ENCODE data around the gene LYZL2.
A peak's percentile ranks its signal among the peaks of the same experiment; 100 is the strongest.

The LYZL2 gene

GRCh38 chr10:30589441-30589840 is 40.1 kb downstream of the LYZL2 start:
- DNase-seq = no peak

- peak; percentile 92 to 93 for DNase-seq
These were observed 42.0 kb downstream of the LYZL2 start for GRCh38 chr10:30587522-30588031.

GRCh38 chr10:30586828-30587227 is 42.7 kb downstream of the LYZL2 start:
- no peak for DNase-seq

- peak in 1 of 2 experiments; percentile 22 for DNase-seq
These were observed 45.7 kb downstream of the LYZL2 start for GRCh38 chr10:30583778-30584415.

- DNase-seq = peak; percentile 62 to 72
These were observed 47.7 kb downstream of the LYZL2 start for GRCh38 chr10:30581779-30582380.

- DNase-seq = no peak
These were observed 48.9 kb downstream of the LYZL2 start for GRCh38 chr10:30580676-30581075.

GRCh38 chr10:30580241-30580640 is 49.3 kb downstream of the LYZL2 start:
- no peak for DNase-seq

GRCh38 chr10:30579574-30579973 is 50.0 kb downstream of the LYZL2 start:
- no peak for DNase-seq

GRCh38 chr10:30577048-30577447 is 52.5 kb downstream of the LYZL2 start:
- no peak for DNase-seq

GRCh38 chr10:30576641-30577040 is 52.9 kb downstream of the LYZL2 start:
- DNase-seq = no peak

GRCh38 chr10:30574432-30574796 is 55.1 kb downstream of the LYZL2 start:
- no peak for DNase-seq

- no peak for DNase-seq
These were observed 55.7 kb downstream of the LYZL2 start for GRCh38 chr10:30573721-30574431.

- no peak for DNase-seq
These were observed 64.1 kb downstream of the LYZL2 start for GRCh38 chr10:30565449-30565848.

- no peak for DNase-seq
These were observed 66.8 kb downstream of the LYZL2 start for GRCh38 chr10:30562787-30563186.
